Astrocyte of the spinal cord (primary cell): Measurements from ENCODE around the gene RIMBP2.

Experiments used
- DNase-seq: peaks from one replicate; pipeline ENCODE4 v3.0.0; 2011; ENCODE audit warnings: low read depth, low spot score
- H3K4me3 ChIP-seq: 2 replicates; pipeline ENCODE4 v1.5.1; 2011; ENCODE audit warnings: low read depth, mild to moderate bottlenecking, low read length, moderate library complexity
- in situ Hi-C: cut with HindIII; loops from 2 replicates; pipeline ENCODE4 v1.10.0; 2017; ENCODE audit warnings: low sequenced_read_pairs
- TF ChIP-seq, protein P1 (sequence below): IDR thresholded peaks from 2 replicates; pipeline ENCODE4 v1.5.1; 2012; ENCODE audit warnings: low read depth, mild to moderate bottlenecking, low read length, inconsistent platforms

RIMBP2 gene

DNA sequence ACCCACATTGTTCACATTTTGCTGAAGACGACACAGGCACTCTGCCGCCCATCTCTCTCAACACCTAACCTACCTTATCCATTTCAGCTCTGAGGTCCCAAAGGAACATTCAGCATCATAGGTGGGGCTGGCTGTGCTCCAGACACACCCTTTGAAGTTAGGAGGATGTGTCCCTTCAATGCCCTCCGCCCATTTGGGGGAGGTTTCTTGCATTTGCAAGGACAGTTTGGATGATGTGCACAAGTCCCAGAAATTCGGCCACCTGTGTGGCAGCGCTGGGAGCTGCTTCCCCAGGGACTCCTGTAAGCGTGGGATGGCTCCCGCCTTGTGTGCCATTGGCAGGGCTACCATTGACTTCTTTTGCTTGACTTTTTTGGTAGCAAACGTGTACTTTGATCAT lies 113.8 kb downstream of the RIMBP2 start:
- TF ChIP-seq, protein P1, sequence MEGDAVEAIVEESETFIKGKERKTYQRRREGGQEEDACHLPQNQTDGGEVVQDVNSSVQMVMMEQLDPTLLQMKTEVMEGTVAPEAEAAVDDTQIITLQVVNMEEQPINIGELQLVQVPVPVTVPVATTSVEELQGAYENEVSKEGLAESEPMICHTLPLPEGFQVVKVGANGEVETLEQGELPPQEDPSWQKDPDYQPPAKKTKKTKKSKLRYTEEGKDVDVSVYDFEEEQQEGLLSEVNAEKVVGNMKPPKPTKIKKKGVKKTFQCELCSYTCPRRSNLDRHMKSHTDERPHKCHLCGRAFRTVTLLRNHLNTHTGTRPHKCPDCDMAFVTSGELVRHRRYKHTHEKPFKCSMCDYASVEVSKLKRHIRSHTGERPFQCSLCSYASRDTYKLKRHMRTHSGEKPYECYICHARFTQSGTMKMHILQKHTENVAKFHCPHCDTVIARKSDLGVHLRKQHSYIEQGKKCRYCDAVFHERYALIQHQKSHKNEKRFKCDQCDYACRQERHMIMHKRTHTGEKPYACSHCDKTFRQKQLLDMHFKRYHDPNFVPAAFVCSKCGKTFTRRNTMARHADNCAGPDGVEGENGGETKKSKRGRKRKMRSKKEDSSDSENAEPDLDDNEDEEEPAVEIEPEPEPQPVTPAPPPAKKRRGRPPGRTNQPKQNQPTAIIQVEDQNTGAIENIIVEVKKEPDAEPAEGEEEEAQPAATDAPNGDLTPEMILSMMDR = no peak
- H3K4me3 ChIP-seq = no peak overlapping the region
- in situ Hi-C loops = no loop called here
- DNase-seq = no peak

DNA sequence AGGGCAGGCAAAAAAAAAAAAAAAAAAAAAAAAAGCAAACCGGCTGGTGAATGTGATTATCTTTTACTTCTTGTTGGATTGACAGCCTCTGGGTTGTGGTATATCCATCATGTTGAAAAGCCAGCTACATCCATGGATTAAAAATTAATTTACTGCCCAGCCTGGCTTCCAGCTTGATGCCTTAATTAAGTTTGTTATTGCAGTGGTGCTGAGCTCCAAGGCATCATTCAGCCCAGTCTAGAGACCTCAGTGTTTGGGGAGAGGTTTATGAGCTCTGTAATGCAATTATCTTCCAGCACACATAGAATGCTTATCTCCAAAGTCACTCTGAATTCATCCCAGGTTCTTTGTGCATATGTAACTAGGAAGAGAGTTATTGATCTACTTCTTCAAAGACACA lies 114.8 kb downstream of the RIMBP2 start:
- DNase-seq = no peak

DNA sequence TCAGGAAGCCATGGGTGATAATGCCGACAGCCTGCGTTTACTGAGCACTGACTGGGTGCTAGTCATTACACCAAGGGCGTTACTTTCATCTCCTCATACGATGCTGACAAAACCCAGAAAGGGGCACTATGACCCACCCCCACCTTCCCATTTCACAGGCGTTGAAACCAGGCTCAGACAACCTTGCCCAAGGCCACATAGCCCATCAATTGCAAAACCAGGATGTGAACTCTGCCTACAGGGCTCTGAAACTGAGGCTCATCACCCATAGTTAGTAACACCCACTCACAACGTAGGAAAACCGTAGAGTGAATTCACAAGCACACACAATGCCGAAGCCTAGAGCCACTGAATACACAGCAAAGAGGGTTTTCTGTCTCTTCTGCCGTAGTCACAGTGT lies 119.9 kb downstream of the RIMBP2 start:
- in situ Hi-C loops = no loop called here
- no peak overlapping the region for H3K4me3 ChIP-seq
- TF ChIP-seq, protein P1 = no peak
- no peak for DNase-seq

More for the DNA sequence above, 114.8 kb downstream of the RIMBP2 start:
- in situ Hi-C loops = no loop called here
- no peak overlapping the region for H3K4me3 ChIP-seq
- TF ChIP-seq, protein P1 = no peak

DNA sequence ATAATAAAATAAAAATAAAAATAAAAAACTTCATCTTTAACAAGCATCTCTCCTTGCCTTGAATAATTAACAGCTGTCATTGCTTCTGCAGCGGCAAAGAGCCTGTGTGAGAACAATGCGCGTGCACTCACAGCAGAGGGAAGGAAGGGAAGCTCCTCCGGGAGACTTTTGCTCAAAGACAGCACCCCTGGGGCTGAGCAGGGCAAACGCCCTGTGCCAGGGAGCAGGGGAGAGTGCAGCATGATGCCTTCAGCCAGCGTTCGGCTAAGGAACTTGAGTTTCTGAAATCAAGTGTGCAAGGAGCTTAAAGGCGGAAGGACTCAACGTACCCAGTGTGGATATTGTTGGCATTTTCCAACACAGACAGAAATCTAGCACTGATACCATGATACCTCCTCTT lies 120.5 kb downstream of the RIMBP2 start:
- no peak for DNase-seq
- in situ Hi-C loops = no loop called here
- TF ChIP-seq, protein P1 = no peak
- H3K4me3 ChIP-seq = no peak overlapping the region

DNA sequence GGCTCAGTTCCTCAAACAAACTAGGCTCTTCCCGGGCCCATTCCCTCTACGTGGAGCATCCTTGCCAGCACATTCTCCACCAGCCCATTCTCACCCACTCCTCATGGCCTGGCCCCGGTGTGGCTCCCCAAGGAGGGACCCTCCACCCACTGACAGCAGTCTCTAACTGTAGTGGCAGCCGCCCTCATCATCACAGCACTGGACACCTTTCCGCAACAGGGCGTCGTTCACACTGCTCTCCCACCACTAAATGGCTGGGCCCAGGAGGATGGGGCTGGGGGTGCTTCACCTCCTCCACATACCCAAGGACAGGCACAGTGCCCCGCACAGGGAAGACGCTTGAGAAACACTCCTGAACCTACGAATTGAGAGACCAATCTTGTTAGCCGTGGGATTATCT lies 123.0 kb downstream of the RIMBP2 start:
- DNase-seq = no peak
- TF ChIP-seq, protein P1 = no peak
- H3K4me3 ChIP-seq = no peak overlapping the region
- in situ Hi-C loops = no loop called here

DNA sequence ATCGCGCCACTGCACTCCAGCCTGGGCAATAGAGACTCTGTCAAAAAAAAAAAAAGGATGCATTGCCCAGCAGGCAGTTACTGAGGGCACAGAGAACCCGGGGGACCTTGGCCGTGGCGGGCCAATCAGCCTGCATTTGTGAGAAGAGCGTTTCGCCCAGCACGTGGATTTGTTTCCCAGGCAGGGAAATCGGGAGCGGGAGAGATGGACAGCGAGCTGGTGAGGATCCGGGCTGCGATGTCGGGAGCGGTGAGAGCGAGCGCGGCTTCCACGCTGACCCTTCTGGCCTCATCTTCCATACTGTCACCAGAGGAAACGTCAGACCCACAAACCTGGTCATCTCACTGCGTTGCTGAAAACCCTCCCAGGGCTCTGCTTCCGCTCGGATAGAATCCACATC lies 123.5 kb downstream of the RIMBP2 start:
- no peak for DNase-seq
- in situ Hi-C loops = no loop called here
- H3K4me3 ChIP-seq = no peak overlapping the region
- TF ChIP-seq, protein P1 = no peak

DNA sequence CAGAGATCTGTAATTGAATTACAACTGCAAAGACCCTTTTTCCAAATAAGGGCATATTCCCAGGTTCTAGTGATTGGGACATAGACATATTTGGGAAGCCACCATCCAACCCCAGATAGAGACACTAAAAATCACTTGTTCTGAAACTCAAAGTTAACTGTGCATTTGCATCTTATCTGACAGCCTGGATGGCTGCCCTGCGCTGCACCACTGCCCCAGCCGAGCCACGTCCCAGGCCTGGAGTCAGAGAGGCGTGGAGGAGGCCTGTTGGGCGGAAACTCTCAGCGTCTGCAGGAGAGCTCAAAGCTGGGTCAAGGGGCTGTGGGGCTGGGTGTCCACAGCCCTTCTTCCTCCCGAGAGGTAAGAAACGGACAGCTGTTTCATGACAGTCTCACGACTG lies 124.4 kb downstream of the RIMBP2 start:
- in situ Hi-C loops = no loop called here
- no peak for DNase-seq
- no peak overlapping the region for H3K4me3 ChIP-seq
- TF ChIP-seq, protein P1 = no peak
